ENCODE data around the gene HMX1. TPM values are rescaled to one million over a fixed set of nuclear protein-coding genes. Genes with fewer than 3 reads are reported as not detected.
A peak's percentile ranks its signal among the peaks of the same experiment; 100 is the strongest.

Gene HMX1
- total and polyA plus RNA-seq, 2 experiments from 2014 or later, result not detected

GRCh38 chr4:8859550-8860095, 12.0 kb downstream of the HMX1 start:
- 7% methylated on average over 38 of the region's 38 CpGs for WGBS (ENCODE audit: low lambda C conversion rate, missing lambda C conversion rate)
- Histone ChIP-seq H3K4me1 (ENCODE audit: insufficient read depth) (peaks cover 10% of the 10 kb centered on the region), H4K20me1 (ENCODE audit: insufficient read depth, poor library complexity, severe bottlenecking) (no peaks in the 10 kb centered on the region), H3K79me2 (no peaks in the 10 kb centered on the region), H2AFZ (no peak overlapping the region), H3K4me3 (no peak overlapping the region), H3K27ac (no peak overlapping the region), H3K4me2 (no peak overlapping the region), H3K9me2 (replicated peaks; ENCODE audit: insufficient read depth) (no peaks in the 10 kb centered on the region), H3K27me3 (peaks cover 97% of the 10 kb centered on the region), H3K36me3 (replicated peaks; ENCODE audit: insufficient read depth, low read depth) (no peaks in the 10 kb centered on the region), H3K9me3 (ENCODE audit: low read depth) (no peaks in the 10 kb centered on the region)
- DNase-seq (ENCODE audit: low spot score), result no peak
- no peak for TF ChIP-seq EZH2phosphoT487 (IDR thresholded peaks at IDR 0.05; ENCODE audit: low read depth, severe bottlenecking, unreplicated experiment)
- TF ChIP-seq CTCF (IDR thresholded peaks at IDR 0.05; ENCODE audit: poor library complexity), result no peak
- no peak for TF ChIP-seq EZH2 (IDR thresholded peaks at IDR 0.05; ENCODE audit: borderline replicate concordance)

- no peaks in the 10 kb centered on the region for H3K9me3 ChIP-seq (ENCODE audit: low read depth)
- H3K4me2 ChIP-seq, result peak overlapping the region; percentile 69
- no peak overlapping the region for H3K27ac ChIP-seq
- WGBS (ENCODE audit: low lambda C conversion rate, missing lambda C conversion rate), result 10% methylated on average over 19 of the region's 19 CpGs
- H3K9me2 ChIP-seq (replicated peaks; ENCODE audit: insufficient read depth), result no peaks in the 10 kb centered on the region
- DNase-seq (ENCODE audit: low spot score), result no peak
- no peaks in the 10 kb centered on the region for H3K79me2 ChIP-seq
- no peaks in the 10 kb centered on the region for H4K20me1 ChIP-seq (ENCODE audit: insufficient read depth, poor library complexity, severe bottlenecking)
- H2AFZ ChIP-seq, result no peak overlapping the region
- peak; percentile 49 for TF ChIP-seq EZH2 (IDR thresholded peaks at IDR 0.05; ENCODE audit: borderline replicate concordance)
- TF ChIP-seq EZH2phosphoT487 (IDR thresholded peaks at IDR 0.05; ENCODE audit: low read depth, severe bottlenecking, unreplicated experiment), result no peak
- TF ChIP-seq CTCF (IDR thresholded peaks at IDR 0.05; ENCODE audit: poor library complexity), result no peak
- H3K27me3 ChIP-seq, result peaks cover 97% of the 10 kb centered on the region
- H3K4me3 ChIP-seq, result no peak overlapping the region
- H3K4me1 ChIP-seq (ENCODE audit: insufficient read depth), result peaks cover 10% of the 10 kb centered on the region
- no peaks in the 10 kb centered on the region for H3K36me3 ChIP-seq (replicated peaks; ENCODE audit: insufficient read depth, low read depth)
These were observed 12.9 kb downstream of the HMX1 start for GRCh38 chr4:8858701-8859210.

DNA sequence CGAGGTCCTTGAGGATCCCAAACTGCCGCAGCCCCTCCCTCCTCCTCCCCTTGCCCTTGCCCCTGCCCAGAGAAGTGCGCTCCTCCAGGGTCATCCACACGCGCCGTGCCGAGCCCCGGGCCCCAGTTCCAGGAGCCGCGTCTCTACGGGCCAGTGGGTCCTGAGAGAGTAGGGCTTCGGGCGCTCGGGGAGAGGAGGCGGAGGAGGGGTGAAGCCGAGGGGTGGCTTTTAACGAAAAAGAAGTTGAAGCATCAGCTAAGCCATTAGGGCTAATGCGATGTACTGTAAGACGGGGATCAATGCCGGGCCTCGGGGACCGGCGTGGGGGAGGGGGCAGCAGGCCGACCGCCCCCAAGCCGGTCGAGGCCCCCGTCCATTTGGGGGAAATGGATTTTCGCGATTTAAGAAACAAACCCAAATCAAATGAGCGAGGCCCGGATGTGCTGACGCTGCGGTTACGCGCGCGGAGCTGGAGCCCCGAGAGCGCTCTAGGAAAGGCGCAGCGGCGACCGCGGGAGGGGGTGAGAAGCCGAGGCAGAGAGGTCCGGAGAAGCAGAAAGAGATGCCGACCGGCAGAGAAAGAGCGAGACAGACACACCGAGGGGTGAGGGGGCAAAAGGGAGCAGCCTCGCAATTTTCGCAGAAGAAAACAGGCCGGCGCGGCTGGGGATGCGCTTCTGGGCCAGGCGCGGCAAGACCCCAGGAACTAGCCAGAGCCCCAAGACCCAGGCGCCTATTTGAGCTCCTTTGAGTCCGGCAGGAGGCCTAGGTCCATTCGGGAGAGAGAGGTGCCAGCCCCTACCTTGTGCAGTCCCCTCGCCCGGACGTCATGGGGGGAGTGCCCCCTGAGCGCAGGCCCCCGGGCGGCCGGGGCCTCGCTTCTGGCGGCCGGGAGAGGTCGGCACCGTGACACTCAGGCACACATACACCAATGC, 13.6 kb downstream of the HMX1 start:
- Histone ChIP-seq H3K4me2 (peak overlapping the region; percentile 69), H3K27me3 (peaks cover 97% of the 10 kb centered on the region)

More for the DNA sequence above, 13.6 kb downstream of the HMX1 start:
- H3K27ac ChIP-seq, result no peak overlapping the region
- H2AFZ ChIP-seq, result no peak overlapping the region
- WGBS (ENCODE audit: low lambda C conversion rate, missing lambda C conversion rate), result 2% methylated on average over 74 of the region's 74 CpGs
- no peaks in the 10 kb centered on the region for H3K36me3 ChIP-seq (replicated peaks; ENCODE audit: insufficient read depth, low read depth)
- H3K9me2 ChIP-seq (replicated peaks; ENCODE audit: insufficient read depth), result no peaks in the 10 kb centered on the region
- H4K20me1 ChIP-seq (ENCODE audit: insufficient read depth, poor library complexity, severe bottlenecking), result no peaks in the 10 kb centered on the region
- no peaks in the 10 kb centered on the region for H3K79me2 ChIP-seq
- peak; percentile 67 for TF ChIP-seq EZH2 (IDR thresholded peaks at IDR 0.05; ENCODE audit: borderline replicate concordance)
- peak; percentile 25 for TF ChIP-seq EZH2phosphoT487 (IDR thresholded peaks at IDR 0.05; ENCODE audit: low read depth, severe bottlenecking, unreplicated experiment)
- TF ChIP-seq CTCF (IDR thresholded peaks at IDR 0.05; ENCODE audit: poor library complexity), result no peak
- no peaks in the 10 kb centered on the region for H3K9me3 ChIP-seq (ENCODE audit: low read depth)
- DNase-seq (ENCODE audit: low spot score), result no peak
- H3K4me3 ChIP-seq, result no peak overlapping the region
- H3K4me1 ChIP-seq (ENCODE audit: insufficient read depth), result peaks cover 10% of the 10 kb centered on the region

Data from hepatocyte (in vitro differentiated cells).